ENCODE measurements around the gene FRMPD4. TPM values are rescaled to one million over a fixed set of nuclear protein-coding genes. Genes with fewer than 3 reads are reported as not detected.

FRMPD4 gene
- total and polyA plus RNA-seq, 10 of the 15 experiments (the other 5 are each of a cell fraction or from before 2014, with no cell fraction given) = not detected

DNA sequence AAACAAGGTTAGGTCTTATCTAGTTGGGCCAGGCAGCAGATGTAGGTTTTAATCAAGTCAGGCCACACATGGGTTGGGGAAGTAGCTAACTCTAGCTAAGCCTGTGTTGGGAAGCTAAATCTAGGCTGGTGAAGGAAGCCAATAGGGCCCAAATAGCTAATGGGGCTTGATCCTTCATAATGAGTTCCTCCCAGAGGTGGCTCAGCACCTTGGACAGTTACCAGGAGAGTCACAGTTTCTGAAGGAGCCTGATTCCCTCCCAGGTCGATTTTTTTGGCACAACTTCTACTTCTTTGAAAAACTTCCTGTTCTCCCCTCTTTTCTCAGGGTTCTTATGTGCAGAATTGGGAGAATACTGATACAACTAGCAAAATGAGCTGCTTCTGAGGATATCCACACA lies 410.5 kb downstream of the FRMPD4 start (continued):
- TF ChIP-seq, protein P1, sequence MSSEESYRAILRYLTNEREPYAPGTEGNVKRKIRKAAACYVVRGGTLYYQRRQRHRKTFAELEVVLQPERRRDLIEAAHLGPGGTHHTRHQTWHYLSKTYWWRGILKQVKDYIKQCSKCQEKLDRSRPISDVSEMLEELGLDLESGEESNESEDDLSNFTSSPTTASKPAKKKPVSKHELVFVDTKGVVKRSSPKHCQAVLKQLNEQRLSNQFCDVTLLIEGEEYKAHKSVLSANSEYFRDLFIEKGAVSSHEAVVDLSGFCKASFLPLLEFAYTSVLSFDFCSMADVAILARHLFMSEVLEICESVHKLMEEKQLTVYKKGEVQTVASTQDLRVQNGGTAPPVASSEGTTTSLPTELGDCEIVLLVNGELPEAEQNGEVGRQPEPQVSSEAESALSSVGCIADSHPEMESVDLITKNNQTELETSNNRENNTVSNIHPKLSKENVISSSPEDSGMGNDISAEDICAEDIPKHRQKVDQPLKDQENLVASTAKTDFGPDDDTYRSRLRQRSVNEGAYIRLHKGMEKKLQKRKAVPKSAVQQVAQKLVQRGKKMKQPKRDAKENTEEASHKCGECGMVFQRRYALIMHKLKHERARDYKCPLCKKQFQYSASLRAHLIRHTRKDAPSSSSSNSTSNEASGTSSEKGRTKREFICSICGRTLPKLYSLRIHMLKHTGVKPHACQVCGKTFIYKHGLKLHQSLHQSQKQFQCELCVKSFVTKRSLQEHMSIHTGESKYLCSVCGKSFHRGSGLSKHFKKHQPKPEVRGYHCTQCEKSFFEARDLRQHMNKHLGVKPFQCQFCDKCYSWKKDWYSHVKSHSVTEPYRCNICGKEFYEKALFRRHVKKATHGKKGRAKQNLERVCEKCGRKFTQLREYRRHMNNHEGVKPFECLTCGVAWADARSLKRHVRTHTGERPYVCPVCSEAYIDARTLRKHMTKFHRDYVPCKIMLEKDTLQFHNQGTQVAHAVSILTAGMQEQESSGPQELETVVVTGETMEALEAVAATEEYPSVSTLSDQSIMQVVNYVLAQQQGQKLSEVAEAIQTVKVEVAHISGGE (CRISPR knock-in tag; IDR thresholded peaks at IDR 0.05) = no peak
- TF ChIP-seq, protein P2, sequence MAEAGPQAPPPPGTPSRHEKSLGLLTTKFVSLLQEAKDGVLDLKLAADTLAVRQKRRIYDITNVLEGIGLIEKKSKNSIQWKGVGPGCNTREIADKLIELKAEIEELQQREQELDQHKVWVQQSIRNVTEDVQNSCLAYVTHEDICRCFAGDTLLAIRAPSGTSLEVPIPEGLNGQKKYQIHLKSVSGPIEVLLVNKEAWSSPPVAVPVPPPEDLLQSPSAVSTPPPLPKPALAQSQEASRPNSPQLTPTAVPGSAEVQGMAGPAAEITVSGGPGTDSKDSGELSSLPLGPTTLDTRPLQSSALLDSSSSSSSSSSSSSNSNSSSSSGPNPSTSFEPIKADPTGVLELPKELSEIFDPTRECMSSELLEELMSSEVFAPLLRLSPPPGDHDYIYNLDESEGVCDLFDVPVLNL (IDR thresholded peaks at IDR 0.05; ENCODE audit: low read depth, low read length) = no peak
- TF ChIP-seq CEBPB (IDR thresholded peaks at IDR 0.05; ENCODE audit: borderline replicate concordance in 1 of 2, low read depth in 2 of 2, low read length in 2 of 2) (no peak), ETV6 (conservative IDR thresholded peaks at IDR 0.05 in 1 of 2, IDR thresholded peaks at IDR 0.05 in 1 of 2; ENCODE audit: borderline replicate concordance in 1 of 2, low read depth in 1 of 2) (no peak)

DNA sequence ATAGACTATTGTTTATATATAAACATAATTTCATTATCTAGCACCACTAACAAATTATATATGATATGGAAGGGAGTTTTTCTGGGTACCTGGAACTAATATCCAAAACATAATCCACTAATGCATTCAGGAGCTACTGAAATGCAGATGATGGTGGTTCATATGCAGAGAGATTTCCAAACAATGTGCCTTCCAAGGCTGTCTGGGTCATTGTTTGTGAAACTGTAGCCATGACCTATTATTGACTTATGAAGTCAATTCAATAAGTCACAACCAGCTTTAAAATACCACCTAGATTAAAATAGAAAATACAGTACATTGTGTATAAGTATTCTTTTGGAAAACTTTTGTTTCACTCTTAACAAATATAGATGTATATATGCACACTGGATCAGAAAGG lies 415.9 kb downstream of the FRMPD4 start:
- POLR2A ChIA-PET = no interaction called here
- H3K27me3 ChIP-seq (replicated peaks in 1 of 2; ENCODE audit: control insufficient read depth in 2 of 2, insufficient read depth in 2 of 2, low read length in 1 of 2) = no peaks in the 10 kb centered on the region
- no peak for TF ChIP-seq HDAC6 (IDR thresholded peaks at IDR 0.05; ENCODE audit: unreplicated experiment)
- TF ChIP-seq ZNF384 (IDR thresholded peaks at IDR 0.05; ENCODE audit: borderline replicate concordance, low read depth, low read length) = no peak
- TF ChIP-seq KDM1A (IDR thresholded peaks at IDR 0.05; ENCODE audit: borderline replicate concordance) = no peak

More for the DNA sequence above, 415.9 kb downstream of the FRMPD4 start:
- Histone ChIP-seq H3K9ac (ENCODE audit: control insufficient read depth, insufficient read depth, low read length) (no peak overlapping the region), H4K20me1 (ENCODE audit: control insufficient read depth, insufficient read depth) (no peaks in the 10 kb centered on the region), H3K4me2 (ENCODE audit: control insufficient read depth, insufficient read depth) (no peak overlapping the region), H3K9me3 (replicated peaks; ENCODE audit: control insufficient read depth, insufficient read depth, low read length) (no peaks in the 10 kb centered on the region), H2AFZ (ENCODE audit: control insufficient read depth, low read depth, low read length) (no peak overlapping the region), H3K27ac (ENCODE audit: control insufficient read depth, insufficient read depth) (no peak overlapping the region), H3K4me3 (no peak overlapping the region), H3K4me1 (ENCODE audit: control insufficient read depth, insufficient read depth, low read length) (no peaks in the 10 kb centered on the region), H3K36me3 (ENCODE audit: control insufficient read depth in 2 of 2, insufficient read depth in 2 of 2, low read length in 1 of 2) (no peaks in the 10 kb centered on the region), H3K79me2 (ENCODE audit: control insufficient read depth, insufficient read depth, low read length) (no peaks in the 10 kb centered on the region)
- in situ Hi-C loops (cut with MboI) = no loop called here
- FAIRE-seq = no peak
- DNase-seq (ENCODE audit: low read depth, low spot score) = no peak
- ChIA-PET SMC1A (ENCODE audit: uncharacterized antibody, unreplicated experiment) (no interaction called here), CTCF (no interaction called here), RAD21 (ENCODE audit: unreplicated experiment) (no interaction called here)
- no TSS peak for BruUV-seq (replicated peaks)
- no peak for ATAC-seq
- intact Hi-C loops (cut with micrococcal nuclease; ENCODE audit: unreplicated experiment) = no loop called here

All from GM12878 (cell line).